Measurements from ENCODE around the gene C11orf68.
A peak's percentile ranks its signal among the peaks of the same experiment; 100 is the strongest.
"Not testable (repeated sequence)": the region's sequence is repeated elsewhere in the genome, so short reads cannot be mapped to it uniquely, and the experiment has no call there.

The C11orf68 gene

DNA sequence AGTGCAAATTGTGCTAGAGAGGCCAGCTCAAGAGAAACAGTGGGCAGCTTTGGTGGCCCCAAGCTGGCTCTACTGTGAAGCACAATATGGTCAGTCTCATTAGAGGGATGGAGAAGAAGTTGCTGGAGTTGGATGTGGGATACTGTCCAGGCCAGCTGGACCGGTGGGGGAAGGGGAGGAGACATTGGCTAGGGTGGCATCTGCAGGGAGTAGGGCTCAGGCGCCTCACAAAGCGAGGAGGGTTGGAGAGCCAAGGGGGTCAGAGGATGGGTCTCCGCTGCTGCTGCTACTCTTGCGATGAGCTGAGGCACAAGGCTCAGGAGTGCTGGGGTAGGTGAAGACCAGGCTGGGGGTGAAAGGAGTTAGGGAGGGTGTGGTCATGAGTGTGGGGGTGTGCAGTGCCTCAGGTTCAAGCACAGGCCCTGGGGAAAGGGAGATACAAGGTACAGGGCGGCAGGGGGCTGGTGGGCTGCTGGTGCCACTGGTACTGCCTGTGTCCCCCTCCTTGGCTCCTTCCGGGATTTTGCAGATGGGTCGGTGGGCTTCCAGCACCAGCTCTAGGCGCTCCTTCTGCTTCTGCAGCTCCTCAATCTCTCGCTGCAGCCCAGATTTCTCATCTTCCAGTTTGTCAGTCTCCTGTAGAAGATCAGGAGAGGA lies 26.1 kb downstream of the C11orf68 start:
- H3K9me3 ChIP-seq (ENCODE audit: control insufficient read depth, insufficient read depth, low read depth, low read length): no peaks in the 10 kb centered on the region
- H3K27ac ChIP-seq (ENCODE audit: extremely low read depth, low read depth, low read length): no peak overlapping the region
- H3K4me3 ChIP-seq (ENCODE audit: low read depth, low read length): no peak overlapping the region
- no peak for TF ChIP-seq ZNF404 (tag by site-specific recombination; IDR thresholded peaks at IDR 0.05)
- no peak for TF ChIP-seq ZNF184 (tag by site-specific recombination; IDR thresholded peaks at IDR 0.05)
- no peak for TF ChIP-seq KLF7 (tag by site-specific recombination; IDR thresholded peaks at IDR 0.05; ENCODE audit: borderline replicate concordance)
- TF ChIP-seq SETDB1 (IDR thresholded peaks at IDR 0.05; ENCODE audit: insufficient read length, low read length): no peak
- TF ChIP-seq, protein P1, sequence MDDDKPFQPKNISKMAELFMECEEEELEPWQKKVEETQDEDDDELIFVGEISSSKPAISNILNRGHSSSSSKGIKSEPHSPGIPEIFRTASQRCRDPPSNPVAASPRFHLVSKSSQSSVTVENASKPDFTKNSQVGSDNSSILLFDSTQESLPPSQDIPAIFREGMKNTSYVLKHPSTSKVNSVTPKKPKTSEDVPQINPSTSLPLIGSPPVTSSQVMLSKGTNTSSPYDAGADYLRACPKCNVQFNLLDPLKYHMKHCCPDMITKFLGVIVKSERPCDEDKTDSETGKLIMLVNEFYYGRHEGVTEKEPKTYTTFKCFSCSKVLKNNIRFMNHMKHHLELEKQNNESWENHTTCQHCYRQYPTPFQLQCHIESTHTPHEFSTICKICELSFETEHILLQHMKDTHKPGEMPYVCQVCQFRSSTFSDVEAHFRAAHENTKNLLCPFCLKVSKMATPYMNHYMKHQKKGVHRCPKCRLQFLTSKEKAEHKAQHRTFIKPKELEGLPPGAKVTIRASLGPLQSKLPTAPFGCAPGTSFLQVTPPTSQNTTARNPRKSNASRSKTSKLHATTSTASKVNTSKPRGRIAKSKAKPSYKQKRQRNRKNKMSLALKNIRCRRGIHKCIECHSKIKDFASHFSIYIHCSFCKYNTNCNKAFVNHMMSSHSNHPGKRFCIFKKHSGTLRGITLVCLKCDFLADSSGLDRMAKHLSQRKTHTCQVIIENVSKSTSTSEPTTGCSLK (tag by site-specific recombination; IDR thresholded peaks at IDR 0.05): no peak
- peak; percentile 44 for TF ChIP-seq KLF9 (tag by site-specific recombination; IDR thresholded peaks at IDR 0.05; ENCODE audit: low read depth)
- no peak for TF ChIP-seq MEIS1 (CRISPR knock-in tag; IDR thresholded peaks at IDR 0.05; ENCODE audit: borderline replicate concordance)
- TF ChIP-seq, protein P2, sequence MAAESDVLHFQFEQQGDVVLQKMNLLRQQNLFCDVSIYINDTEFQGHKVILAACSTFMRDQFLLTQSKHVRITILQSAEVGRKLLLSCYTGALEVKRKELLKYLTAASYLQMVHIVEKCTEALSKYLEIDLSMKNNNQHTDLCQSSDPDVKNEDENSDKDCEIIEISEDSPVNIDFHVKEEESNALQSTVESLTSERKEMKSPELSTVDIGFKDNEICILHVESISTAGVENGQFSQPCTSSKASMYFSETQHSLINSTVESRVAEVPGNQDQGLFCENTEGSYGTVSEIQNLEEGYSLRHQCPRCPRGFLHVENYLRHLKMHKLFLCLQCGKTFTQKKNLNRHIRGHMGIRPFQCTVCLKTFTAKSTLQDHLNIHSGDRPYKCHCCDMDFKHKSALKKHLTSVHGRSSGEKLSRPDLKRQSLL (tag by site-specific recombination; IDR thresholded peaks at IDR 0.05): no peak
- no peak for TF ChIP-seq ZSCAN16 (tag by site-specific recombination; IDR thresholded peaks at IDR 0.05)
- TF ChIP-seq, protein P3, sequence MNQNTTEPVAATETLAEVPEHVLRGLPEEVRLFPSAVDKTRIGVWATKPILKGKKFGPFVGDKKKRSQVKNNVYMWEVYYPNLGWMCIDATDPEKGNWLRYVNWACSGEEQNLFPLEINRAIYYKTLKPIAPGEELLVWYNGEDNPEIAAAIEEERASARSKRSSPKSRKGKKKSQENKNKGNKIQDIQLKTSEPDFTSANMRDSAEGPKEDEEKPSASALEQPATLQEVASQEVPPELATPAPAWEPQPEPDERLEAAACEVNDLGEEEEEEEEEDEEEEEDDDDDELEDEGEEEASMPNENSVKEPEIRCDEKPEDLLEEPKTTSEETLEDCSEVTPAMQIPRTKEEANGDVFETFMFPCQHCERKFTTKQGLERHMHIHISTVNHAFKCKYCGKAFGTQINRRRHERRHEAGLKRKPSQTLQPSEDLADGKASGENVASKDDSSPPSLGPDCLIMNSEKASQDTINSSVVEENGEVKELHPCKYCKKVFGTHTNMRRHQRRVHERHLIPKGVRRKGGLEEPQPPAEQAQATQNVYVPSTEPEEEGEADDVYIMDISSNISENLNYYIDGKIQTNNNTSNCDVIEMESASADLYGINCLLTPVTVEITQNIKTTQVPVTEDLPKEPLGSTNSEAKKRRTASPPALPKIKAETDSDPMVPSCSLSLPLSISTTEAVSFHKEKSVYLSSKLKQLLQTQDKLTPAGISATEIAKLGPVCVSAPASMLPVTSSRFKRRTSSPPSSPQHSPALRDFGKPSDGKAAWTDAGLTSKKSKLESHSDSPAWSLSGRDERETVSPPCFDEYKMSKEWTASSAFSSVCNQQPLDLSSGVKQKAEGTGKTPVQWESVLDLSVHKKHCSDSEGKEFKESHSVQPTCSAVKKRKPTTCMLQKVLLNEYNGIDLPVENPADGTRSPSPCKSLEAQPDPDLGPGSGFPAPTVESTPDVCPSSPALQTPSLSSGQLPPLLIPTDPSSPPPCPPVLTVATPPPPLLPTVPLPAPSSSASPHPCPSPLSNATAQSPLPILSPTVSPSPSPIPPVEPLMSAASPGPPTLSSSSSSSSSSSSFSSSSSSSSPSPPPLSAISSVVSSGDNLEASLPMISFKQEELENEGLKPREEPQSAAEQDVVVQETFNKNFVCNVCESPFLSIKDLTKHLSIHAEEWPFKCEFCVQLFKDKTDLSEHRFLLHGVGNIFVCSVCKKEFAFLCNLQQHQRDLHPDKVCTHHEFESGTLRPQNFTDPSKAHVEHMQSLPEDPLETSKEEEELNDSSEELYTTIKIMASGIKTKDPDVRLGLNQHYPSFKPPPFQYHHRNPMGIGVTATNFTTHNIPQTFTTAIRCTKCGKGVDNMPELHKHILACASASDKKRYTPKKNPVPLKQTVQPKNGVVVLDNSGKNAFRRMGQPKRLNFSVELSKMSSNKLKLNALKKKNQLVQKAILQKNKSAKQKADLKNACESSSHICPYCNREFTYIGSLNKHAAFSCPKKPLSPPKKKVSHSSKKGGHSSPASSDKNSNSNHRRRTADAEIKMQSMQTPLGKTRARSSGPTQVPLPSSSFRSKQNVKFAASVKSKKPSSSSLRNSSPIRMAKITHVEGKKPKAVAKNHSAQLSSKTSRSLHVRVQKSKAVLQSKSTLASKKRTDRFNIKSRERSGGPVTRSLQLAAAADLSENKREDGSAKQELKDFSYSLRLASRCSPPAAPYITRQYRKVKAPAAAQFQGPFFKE (tag by site-specific recombination; IDR thresholded peaks at IDR 0.05; ENCODE audit: borderline replicate concordance): no peak
- TF ChIP-seq ZNF157 (tag by site-specific recombination; IDR thresholded peaks at IDR 0.05): no peak
- TF ChIP-seq ZFP3 (tag by site-specific recombination; IDR thresholded peaks at IDR 0.05; ENCODE audit: low read depth): no peak
- peak; percentile 21; the same call in 1 of the 2 replicates for TF ChIP-seq KLF1 (tag by site-specific recombination; IDR thresholded peaks at IDR 0.05)
- no peak for TF ChIP-seq ZBTB48 (tag by site-specific recombination; IDR thresholded peaks at IDR 0.05)
- TF ChIP-seq SP7 (tag by site-specific recombination; IDR thresholded peaks at IDR 0.05): no peak
- peaks cover 0 to 3% of the 10 kb centered on the region in 2 experiments; a peak in 1 of 3 replicates for H3K36me3 ChIP-seq (ENCODE audit: control insufficient read depth in 2 of 2, insufficient read depth in 1 of 2, low read length in 2 of 2)
- ChIA-PET CTCF (interaction anchor here (0.6 to 1.9 kb wide), 2 partner anchors 33 to 1133 kb away, joined by 3 to 5 read pairs; no protein-coding TSS in a partner anchor), POLR2A (interaction anchor here (0.6 to 5.6 kb wide), 5 partner anchors 7 to 505 kb away, joined by 3 to 74 read pairs (median 3); partner anchors contain the start of genes FOSL1 and MUS81)
- no peaks in the 10 kb centered on the region for H3K4me1 ChIP-seq (ENCODE audit: control insufficient read depth, insufficient read depth, low read length)

DNA sequence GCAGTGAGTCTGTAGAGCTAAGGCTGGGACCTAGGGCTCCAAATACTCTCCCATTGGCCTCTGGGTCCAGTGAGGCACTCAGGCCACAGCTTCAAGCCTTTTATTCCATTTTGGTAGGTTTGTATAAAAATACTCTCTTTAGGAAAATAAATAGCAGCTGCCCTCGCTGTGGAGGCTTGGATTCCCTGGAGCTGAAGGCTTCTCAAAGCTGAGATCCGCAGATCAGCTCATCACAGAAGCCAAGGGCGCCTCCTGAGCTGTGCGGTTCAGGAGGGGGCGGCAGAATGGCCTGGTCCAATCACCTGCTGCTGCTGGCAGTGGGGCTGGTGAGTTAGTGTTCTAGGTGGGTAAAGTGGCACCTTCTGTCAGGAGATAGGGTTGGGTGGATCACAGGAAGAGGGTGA lies 26.7 kb downstream of the C11orf68 start:
- POLR2A ChIA-PET: interaction anchor here (5.6 to 6.1 kb wide), 2 partner anchors 8 to 33 kb away, joined by 74 to 121 read pairs; partner anchors contain the start of genes CFL1, FOSL1 and MUS81
- CTCF ChIA-PET: interaction anchor here (0.6 to 1.9 kb wide), 3 partner anchors 33 to 1134 kb away, joined by 3 to 5 read pairs (median 4); no protein-coding TSS in a partner anchor
- not testable (repeated sequence) for H3K4me1 ChIP-seq (ENCODE audit: control insufficient read depth, insufficient read depth, low read length)

More for the DNA sequence above, 26.7 kb downstream of the C11orf68 start:
- not testable (repeated sequence) for H3K36me3 ChIP-seq (ENCODE audit: control insufficient read depth in 2 of 2, insufficient read depth in 1 of 2, low read length in 2 of 2); H3K27ac ChIP-seq (ENCODE audit: extremely low read depth, low read depth, low read length); H3K9me3 ChIP-seq (ENCODE audit: control insufficient read depth, insufficient read depth, low read depth, low read length); H3K4me3 ChIP-seq (ENCODE audit: low read depth, low read length)
- TF ChIP-seq, protein P4, sequence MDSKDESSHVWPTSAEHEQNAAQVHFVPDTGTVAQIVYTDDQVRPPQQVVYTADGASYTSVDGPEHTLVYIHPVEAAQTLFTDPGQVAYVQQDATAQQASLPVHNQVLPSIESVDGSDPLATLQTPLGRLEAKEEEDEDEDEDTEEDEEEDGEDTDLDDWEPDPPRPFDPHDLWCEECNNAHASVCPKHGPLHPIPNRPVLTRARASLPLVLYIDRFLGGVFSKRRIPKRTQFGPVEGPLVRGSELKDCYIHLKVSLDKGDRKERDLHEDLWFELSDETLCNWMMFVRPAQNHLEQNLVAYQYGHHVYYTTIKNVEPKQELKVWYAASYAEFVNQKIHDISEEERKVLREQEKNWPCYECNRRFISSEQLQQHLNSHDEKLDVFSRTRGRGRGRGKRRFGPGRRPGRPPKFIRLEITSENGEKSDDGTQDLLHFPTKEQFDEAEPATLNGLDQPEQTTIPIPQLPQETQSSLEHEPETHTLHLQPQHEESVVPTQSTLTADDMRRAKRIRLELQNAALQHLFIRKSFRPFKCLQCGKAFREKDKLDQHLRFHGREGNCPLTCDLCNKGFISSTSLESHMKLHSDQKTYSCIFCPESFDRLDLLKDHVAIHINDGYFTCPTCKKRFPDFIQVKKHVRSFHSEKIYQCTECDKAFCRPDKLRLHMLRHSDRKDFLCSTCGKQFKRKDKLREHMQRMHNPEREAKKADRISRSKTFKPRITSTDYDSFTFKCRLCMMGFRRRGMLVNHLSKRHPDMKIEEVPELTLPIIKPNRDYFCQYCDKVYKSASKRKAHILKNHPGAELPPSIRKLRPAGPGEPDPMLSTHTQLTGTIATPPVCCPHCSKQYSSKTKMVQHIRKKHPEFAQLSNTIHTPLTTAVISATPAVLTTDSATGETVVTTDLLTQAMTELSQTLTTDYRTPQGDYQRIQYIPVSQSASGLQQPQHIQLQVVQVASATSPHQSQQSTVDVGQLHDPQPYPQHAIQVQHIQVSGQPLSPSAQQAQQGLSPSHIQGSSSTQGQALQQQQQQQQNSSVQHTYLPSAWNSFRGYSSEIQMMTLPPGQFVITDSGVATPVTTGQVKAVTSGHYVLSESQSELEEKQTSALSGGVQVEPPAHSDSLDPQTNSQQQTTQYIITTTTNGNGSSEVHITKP (tag by site-specific recombination; IDR thresholded peaks at IDR 0.05): peak; percentile 57

All from HEK293 (cell line).